ENCODE data around the gene CD63. TPM values are rescaled to one million over a fixed set of nuclear protein-coding genes. Genes with fewer than 3 reads are reported as not detected.
A peak's percentile ranks its signal among the peaks of the same experiment; 100 is the strongest.

Gene CD63
- total RNA-seq, 2 experiments from 2014 or later, result 108 to 116 TPM

DNA sequence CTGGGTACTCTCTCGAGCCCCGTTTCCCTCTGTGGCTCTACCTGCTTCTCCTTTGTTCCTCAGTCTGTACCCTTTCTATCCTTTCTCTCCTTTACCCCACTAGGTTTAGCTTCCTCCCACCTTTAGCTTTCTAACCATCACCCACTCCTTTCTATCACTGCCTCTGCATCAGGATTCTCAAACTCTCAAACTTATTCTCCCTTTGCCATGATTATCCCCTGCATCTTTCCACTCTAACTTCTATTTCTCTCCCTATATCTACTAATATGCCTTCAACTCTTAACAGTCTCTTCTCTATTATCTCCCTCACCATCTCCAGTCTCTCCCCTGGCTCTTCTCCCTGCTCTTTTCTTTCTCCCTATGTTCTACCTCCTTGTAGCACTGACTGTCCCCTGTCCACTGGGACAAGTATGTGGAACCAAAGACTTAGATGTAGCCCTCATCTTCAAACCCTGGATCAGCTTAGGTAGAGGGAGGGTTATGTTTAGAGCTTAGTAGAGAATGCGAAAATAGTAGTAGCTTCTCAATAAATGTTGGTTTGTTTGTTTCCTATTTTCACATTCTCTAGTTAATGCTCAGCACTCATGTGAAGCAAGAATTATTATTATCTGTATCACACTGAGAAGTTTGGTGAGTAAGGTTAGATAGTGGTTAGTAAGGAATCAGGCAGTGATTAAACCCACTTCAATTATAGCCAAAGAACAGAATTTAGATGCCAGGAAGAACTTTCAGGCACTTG is 17.5 kb upstream of the CD63 start:
- Mint-ChIP-seq H3K27ac (peak overlapping the region; percentile 2), H3K9me3 (no peaks in the 10 kb centered on the region), H3K27me3 (peaks cover 9% of the 10 kb centered on the region), H3K4me3 (no peak overlapping the region), H3K4me1 (peaks cover 31% of the 10 kb centered on the region), H3K36me3 (ENCODE audit: low read depth) (peaks cover 8% of the 10 kb centered on the region)
- ChIA-PET CTCF (interaction anchor here (0.9 to 1.4 kb wide), 7 partner anchors 8 to 193 kb away, joined by 3 to 5 read pairs (median 4); partner anchors contain the start of gene DNAJC14), POLR2A (no interaction called here)
- DNase-seq, result no peak

GRCh38 chr12:55745361-55746173 is 16.8 kb upstream of the CD63 start:
- peaks cover 11% of the 10 kb centered on the region for H3K27me3 Mint-ChIP-seq
- peaks cover 8% of the 10 kb centered on the region for H3K36me3 Mint-ChIP-seq (ENCODE audit: low read depth)
- H3K27ac Mint-ChIP-seq, result no peak overlapping the region
- H3K4me3 Mint-ChIP-seq, result peak overlapping the region; percentile 87
- ChIA-PET POLR2A (no interaction called here), CTCF (interaction anchor here (1.1 to 2.3 kb wide), 6 partner anchors 8 to 195 kb away, joined by 3 to 8 read pairs (median 4); no protein-coding TSS in a partner anchor)
- no peak for DNase-seq
- no peaks in the 10 kb centered on the region for H3K9me3 Mint-ChIP-seq
- peaks cover 37% of the 10 kb centered on the region for H3K4me1 Mint-ChIP-seq

DNA sequence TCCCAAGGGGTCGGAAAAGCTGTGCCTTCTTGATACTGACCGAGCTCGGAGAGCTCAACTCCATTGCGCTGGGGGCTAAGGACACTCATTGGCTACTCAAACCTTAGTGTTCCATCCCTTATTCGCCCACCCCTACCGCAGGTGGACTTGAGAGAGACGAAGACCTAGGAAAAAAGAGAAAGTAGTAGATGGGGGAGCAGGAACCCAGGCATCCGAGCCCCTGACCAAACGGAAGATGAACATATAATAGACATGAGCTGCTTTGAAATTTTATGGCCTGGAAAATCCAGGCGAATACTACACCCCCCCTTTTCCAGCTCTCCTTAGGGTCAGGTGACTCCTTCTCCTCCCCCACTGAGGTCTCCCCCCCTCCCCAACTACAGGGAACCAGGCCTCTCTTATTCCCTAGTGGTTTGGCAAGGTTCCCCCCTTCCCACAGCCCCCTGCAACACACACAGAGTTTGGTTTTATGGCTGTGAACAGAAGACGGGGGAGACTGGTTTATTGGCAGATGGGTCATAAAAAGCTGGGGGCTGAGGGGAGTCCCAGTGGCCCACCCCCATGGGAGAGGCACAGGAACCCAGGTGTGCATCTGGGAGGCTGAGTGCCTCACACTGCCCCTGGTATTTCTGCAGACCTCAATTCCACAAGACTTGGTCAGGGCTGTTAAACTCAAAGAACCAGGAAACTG is 15.7 kb upstream of the CD63 start:
- peak overlapping the region; percentile 78 for H3K27ac Mint-ChIP-seq
- H3K27me3 Mint-ChIP-seq, result peaks cover 11% of the 10 kb centered on the region
- ChIA-PET POLR2A (no interaction called here), CTCF (interaction anchor here (0.8 to 2.3 kb wide), 10 partner anchors 9 to 196 kb away, joined by 3 to 8 read pairs (median 3); no protein-coding TSS in a partner anchor)
- H3K9me3 Mint-ChIP-seq, result no peaks in the 10 kb centered on the region
- no peak for DNase-seq
- H3K36me3 Mint-ChIP-seq (ENCODE audit: low read depth), result peaks cover 5% of the 10 kb centered on the region
- H3K4me3 Mint-ChIP-seq, result peak overlapping the region; percentile 87
- peaks cover 38% of the 10 kb centered on the region for H3K4me1 Mint-ChIP-seq

DNA sequence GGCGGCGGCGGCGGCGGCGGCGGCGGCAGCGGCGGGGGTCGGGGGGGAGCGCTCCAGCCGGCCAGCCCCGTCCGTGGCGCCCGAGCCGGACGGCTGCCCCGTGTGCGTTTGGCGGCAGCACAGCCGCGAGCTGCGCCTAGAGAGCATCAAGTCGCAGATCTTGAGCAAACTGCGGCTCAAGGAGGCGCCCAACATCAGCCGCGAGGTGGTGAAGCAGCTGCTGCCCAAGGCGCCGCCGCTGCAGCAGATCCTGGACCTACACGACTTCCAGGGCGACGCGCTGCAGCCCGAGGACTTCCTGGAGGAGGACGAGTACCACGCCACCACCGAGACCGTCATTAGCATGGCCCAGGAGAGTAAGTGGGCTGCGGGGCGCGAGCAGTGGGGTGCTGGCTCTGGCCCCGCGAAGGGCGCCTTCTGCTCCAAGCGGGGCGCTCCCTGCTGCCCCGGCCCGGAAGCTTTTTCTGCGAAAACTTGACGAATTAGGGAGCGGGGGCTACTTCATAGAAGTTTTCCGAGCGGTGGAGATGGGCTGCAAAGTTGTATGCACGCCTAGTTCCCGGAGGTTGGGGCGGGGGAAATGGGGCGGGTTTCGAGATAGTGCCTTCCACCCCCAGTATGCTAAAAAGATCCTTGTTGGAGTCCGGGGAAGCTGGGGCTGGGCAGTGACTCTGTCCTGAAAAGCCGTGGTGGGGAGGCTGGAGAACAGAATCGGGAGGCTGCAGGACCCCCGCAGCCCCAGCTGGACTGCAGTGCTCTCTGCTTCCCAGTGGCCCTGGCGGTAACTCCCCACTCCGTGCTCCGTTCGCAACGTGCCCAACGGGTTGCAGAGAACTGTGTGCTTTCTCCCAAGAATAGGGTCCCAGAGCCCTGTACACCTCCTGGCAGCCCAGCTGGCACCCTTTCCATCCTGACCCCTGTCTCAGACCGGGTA is 14.9 kb upstream of the CD63 start:
- POLR2A ChIA-PET, result interaction anchor here (0.6 to 0.8 kb wide), 2 partner anchors 13 to 74 kb away, joined by 3 read pairs; partner anchors contain the start of genes ORMDL2 and SARNP
- no peaks in the 10 kb centered on the region for H3K36me3 Mint-ChIP-seq (ENCODE audit: low read depth)
- peaks cover 11% of the 10 kb centered on the region for H3K27me3 Mint-ChIP-seq
- peak overlapping the region; percentile 78 for H3K27ac Mint-ChIP-seq
- H3K4me1 Mint-ChIP-seq, result peaks cover 42% of the 10 kb centered on the region
- no peaks in the 10 kb centered on the region for H3K9me3 Mint-ChIP-seq
- CTCF ChIA-PET, result interaction anchor here (0.8 to 2.3 kb wide), 12 partner anchors 8 to 446 kb away, joined by 3 to 8 read pairs (median 3); partner anchors contain the start of gene SMARCC2
- peak; percentile 58 for DNase-seq
- H3K4me3 Mint-ChIP-seq, result peak overlapping the region; percentile 87

- Mint-ChIP-seq H3K9me3 (no peaks in the 10 kb centered on the region), H3K4me3 (peak within 1 kb of the TSS; percentile 87), H3K4me1 (peaks cover 48% of the 10 kb centered on the region), H3K27me3 (peaks cover 11% of the 10 kb centered on the region), H3K27ac (peak within 1 kb of the TSS; percentile 78), H3K36me3 (ENCODE audit: low read depth) (no peaks in the 10 kb centered on the region)
- POLR2A ChIA-PET, result interaction anchor here (0.6 to 0.8 kb wide), 2 partner anchors 13 to 75 kb away, joined by 3 read pairs; partner anchors contain the start of genes ORMDL2 and SARNP
- CTCF ChIA-PET, result interaction anchor here (0.9 to 1.3 kb wide), 4 partner anchors 9 to 447 kb away, joined by 3 read pairs; partner anchors contain the start of gene SMARCC2
- DNase-seq, result peak; percentile 80
Observed at GRCh38 chr12:55742719-55743405, 14.1 kb upstream of the CD63 start, which contains the start of gene GDF11. Gene GDF11 (plus strand): TSS chr12:55743122. CDS start chr12:55743317, 195 bp downstream.

DNA sequence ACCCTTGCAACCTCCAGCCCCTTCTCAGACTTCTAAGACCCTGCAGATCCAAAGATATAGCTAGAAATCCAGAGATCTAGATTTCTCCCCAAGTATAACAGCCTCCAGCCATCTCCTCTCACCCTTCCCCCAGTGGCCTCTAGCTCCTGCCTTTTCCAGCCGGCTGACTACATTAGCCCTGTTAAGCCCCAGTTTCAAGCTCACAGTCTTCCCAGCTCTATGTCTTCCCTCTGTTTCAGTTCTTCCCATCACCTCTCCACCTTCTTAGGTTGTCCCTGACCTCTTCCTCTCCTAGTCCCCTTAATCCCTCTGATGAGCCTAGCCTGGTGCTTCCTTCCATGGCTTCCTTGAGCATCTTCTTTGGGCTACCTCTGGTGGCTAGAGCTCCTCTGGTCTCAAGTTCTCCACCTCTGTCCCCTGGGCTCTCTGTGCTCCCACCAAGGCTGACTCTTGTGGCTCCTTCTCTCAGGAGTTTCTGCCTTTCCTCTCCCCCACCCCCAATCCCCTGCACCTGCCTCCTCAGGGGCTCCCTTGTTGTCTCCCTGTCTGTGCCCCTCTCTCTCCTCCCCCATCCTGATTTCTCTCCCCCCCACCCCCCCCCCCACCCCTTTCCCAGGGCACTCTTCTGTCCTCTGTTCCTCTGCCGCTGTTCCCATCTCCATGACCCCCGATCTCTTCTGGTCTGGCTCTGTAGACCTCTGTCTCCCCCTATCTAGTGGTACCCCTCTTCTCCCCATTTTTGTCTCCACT is 13.3 kb upstream of the CD63 start:
- Mint-ChIP-seq H3K4me3 (peak overlapping the region; percentile 77), H3K36me3 (ENCODE audit: low read depth) (no peaks in the 10 kb centered on the region), H3K27me3 (peaks cover 11% of the 10 kb centered on the region), H3K4me1 (peaks cover 55% of the 10 kb centered on the region), H3K27ac (peak overlapping the region; percentile 54), H3K9me3 (no peaks in the 10 kb centered on the region)
- CTCF ChIA-PET, result interaction anchor here (1.3 to 8.2 kb wide), 3 partner anchors 11 to 199 kb away, joined by 3 to 75 read pairs (median 4); partner anchors contain the start of genes BLOC1S1 and RDH5
- no peak for DNase-seq
- POLR2A ChIA-PET, result no interaction called here

GRCh38 chr12:55739025-55739378 is 10.2 kb upstream of the CD63 start:
- Mint-ChIP-seq H3K4me3 (peak overlapping the region; percentile 87), H3K27me3 (peaks cover 11% of the 10 kb centered on the region), H3K27ac (peak overlapping the region; percentile 86), H3K36me3 (ENCODE audit: low read depth) (no peaks in the 10 kb centered on the region), H3K9me3 (no peaks in the 10 kb centered on the region), H3K4me1 (peaks cover 45% of the 10 kb centered on the region)
- no peak for DNase-seq
- POLR2A ChIA-PET, result interaction anchor here (0.5 to 1.8 kb wide), 2 partner anchors 235 to 261 kb away, joined by 3 to 4 read pairs; partner anchors contain the start of gene RAB5B
- CTCF ChIA-PET, result interaction anchor here (0.6 to 8.2 kb wide), 38 partner anchors 9 to 494 kb away, joined by 3 to 75 read pairs (median 4); partner anchors contain the start of genes BLOC1S1, CD63, DGKA and DNAJC14

- Mint-ChIP-seq H3K4me1 (peaks cover 43% of the 10 kb centered on the region), H3K27ac (peak overlapping the region; percentile 86), H3K27me3 (peaks cover 11% of the 10 kb centered on the region), H3K4me3 (peak overlapping the region; percentile 87), H3K36me3 (ENCODE audit: low read depth) (no peaks in the 10 kb centered on the region), H3K9me3 (no peaks in the 10 kb centered on the region)
- DNase-seq, result peak; percentile 90
- ChIA-PET POLR2A (interaction anchor here (0.5 to 1.8 kb wide), 2 partner anchors 236 to 262 kb away, joined by 3 to 4 read pairs; partner anchors contain the start of gene RAB5B), CTCF (interaction anchor here (0.6 to 8.2 kb wide), 43 partner anchors 8 to 495 kb away, joined by 3 to 75 read pairs (median 4); partner anchors contain the start of genes BLOC1S1, CD63, DGKA and DNAJC14)
Observed at GRCh38 chr12:55738123-55739024, 9.6 kb upstream of the CD63 start.

GRCh38 chr12:55737581-55738122 is 8.8 kb upstream of the CD63 start:
- no peaks in the 10 kb centered on the region for H3K9me3 Mint-ChIP-seq
- peaks cover 9% of the 10 kb centered on the region for H3K27me3 Mint-ChIP-seq
- ChIA-PET POLR2A (interaction anchor here (1.8 kb wide), 1 partner anchor 237 kb away, joined by 4 read pairs; the partner anchor contains the start of gene RAB5B), CTCF (interaction anchor here (0.6 to 8.2 kb wide), 33 partner anchors 8 to 495 kb away, joined by 3 to 75 read pairs (median 5); partner anchors contain the start of genes BLOC1S1, CD63, DGKA and ORMDL2)
- peaks cover 40% of the 10 kb centered on the region for H3K4me1 Mint-ChIP-seq
- peak overlapping the region; percentile 87 for H3K4me3 Mint-ChIP-seq
- H3K27ac Mint-ChIP-seq, result peak overlapping the region; percentile 86
- no peak for DNase-seq
- H3K36me3 Mint-ChIP-seq (ENCODE audit: low read depth), result no peaks in the 10 kb centered on the region
